ENCODE data around the gene SCN5A. TPM values are rescaled to one million over a fixed set of nuclear protein-coding genes. Genes with fewer than 3 reads are reported as not detected.

The SCN5A gene
- polyA plus RNA-seq, 1 donor from 2014 or later = not detected

DNA sequence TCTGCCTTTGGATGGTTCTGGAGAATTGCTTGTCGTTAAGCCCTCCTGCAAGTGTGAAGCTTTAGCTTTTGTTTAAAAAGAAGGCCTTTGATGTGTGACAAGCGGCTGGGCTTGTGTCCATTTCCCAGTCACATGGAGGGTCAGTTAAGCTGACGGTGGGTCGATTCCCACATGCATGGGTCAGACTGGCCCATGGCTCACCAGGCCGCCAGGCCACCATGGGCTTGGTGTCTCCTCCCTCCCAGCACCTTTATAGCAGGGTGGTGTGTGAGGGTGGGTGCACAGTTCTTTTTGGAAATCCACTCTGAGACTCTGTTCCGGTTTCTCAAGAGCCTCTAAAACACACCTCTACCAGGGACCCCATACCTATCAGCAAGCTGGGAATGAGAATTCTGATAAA, 67.2 kb downstream of the SCN5A start:
- no peak overlapping the region for H3K9ac ChIP-seq (ENCODE audit: low read length)
- H3K27me3 ChIP-seq (ENCODE audit: insufficient read depth, low read depth, low read length) = no peaks in the 10 kb centered on the region
- no peaks in the 10 kb centered on the region for H3K9me3 ChIP-seq (ENCODE audit: low read length)
- H3K27ac ChIP-seq (ENCODE audit: low read length) = no peak overlapping the region
- TF ChIP-seq RAD21 (conservative IDR thresholded peaks at IDR 0.05) (no peak), MXI1 (conservative IDR thresholded peaks at IDR 0.05; ENCODE audit: poor library complexity, severe bottlenecking) (no peak), EZH2 (IDR thresholded peaks at IDR 0.05; ENCODE audit: borderline replicate concordance, insufficient read depth, low read length, poor library complexity, severe bottlenecking) (no peak), SMC3 (conservative IDR thresholded peaks at IDR 0.05; ENCODE audit: poor library complexity) (no peak), TAF1 (IDR thresholded peaks at IDR 0.05; ENCODE audit: low read depth) (no peak), EP300 (conservative IDR thresholded peaks at IDR 0.05; ENCODE audit: poor library complexity, severe bottlenecking) (no peak), POLR2AphosphoS5 (IDR thresholded peaks at IDR 0.05) (no peak)
- TF ChIP-seq, protein P1, sequence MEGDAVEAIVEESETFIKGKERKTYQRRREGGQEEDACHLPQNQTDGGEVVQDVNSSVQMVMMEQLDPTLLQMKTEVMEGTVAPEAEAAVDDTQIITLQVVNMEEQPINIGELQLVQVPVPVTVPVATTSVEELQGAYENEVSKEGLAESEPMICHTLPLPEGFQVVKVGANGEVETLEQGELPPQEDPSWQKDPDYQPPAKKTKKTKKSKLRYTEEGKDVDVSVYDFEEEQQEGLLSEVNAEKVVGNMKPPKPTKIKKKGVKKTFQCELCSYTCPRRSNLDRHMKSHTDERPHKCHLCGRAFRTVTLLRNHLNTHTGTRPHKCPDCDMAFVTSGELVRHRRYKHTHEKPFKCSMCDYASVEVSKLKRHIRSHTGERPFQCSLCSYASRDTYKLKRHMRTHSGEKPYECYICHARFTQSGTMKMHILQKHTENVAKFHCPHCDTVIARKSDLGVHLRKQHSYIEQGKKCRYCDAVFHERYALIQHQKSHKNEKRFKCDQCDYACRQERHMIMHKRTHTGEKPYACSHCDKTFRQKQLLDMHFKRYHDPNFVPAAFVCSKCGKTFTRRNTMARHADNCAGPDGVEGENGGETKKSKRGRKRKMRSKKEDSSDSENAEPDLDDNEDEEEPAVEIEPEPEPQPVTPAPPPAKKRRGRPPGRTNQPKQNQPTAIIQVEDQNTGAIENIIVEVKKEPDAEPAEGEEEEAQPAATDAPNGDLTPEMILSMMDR (IDR thresholded peaks at IDR 0.05; ENCODE audit: poor library complexity, severe bottlenecking) = no peak
- TF ChIP-seq, protein P2, sequence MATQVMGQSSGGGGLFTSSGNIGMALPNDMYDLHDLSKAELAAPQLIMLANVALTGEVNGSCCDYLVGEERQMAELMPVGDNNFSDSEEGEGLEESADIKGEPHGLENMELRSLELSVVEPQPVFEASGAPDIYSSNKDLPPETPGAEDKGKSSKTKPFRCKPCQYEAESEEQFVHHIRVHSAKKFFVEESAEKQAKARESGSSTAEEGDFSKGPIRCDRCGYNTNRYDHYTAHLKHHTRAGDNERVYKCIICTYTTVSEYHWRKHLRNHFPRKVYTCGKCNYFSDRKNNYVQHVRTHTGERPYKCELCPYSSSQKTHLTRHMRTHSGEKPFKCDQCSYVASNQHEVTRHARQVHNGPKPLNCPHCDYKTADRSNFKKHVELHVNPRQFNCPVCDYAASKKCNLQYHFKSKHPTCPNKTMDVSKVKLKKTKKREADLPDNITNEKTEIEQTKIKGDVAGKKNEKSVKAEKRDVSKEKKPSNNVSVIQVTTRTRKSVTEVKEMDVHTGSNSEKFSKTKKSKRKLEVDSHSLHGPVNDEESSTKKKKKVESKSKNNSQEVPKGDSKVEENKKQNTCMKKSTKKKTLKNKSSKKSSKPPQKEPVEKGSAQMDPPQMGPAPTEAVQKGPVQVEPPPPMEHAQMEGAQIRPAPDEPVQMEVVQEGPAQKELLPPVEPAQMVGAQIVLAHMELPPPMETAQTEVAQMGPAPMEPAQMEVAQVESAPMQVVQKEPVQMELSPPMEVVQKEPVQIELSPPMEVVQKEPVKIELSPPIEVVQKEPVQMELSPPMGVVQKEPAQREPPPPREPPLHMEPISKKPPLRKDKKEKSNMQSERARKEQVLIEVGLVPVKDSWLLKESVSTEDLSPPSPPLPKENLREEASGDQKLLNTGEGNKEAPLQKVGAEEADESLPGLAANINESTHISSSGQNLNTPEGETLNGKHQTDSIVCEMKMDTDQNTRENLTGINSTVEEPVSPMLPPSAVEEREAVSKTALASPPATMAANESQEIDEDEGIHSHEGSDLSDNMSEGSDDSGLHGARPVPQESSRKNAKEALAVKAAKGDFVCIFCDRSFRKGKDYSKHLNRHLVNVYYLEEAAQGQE (IDR thresholded peaks at IDR 0.05; ENCODE audit: borderline replicate concordance) = no peak
- H3K79me2 ChIP-seq (replicated peaks; ENCODE audit: insufficient read depth, low read length) = no peaks in the 10 kb centered on the region
- H3F3A ChIP-seq (ENCODE audit: insufficient read depth, low read length, poor library complexity, severe bottlenecking) = no peaks in the 10 kb centered on the region
- no peak overlapping the region for H3K4me2 ChIP-seq (ENCODE audit: low read length)
- no peak overlapping the region for H2AFZ ChIP-seq (ENCODE audit: low read depth, low read length)
- no peaks in the 10 kb centered on the region for H3K9me2 ChIP-seq (ENCODE audit: insufficient read depth, low read length)
- no peaks in the 10 kb centered on the region for H3K36me3 ChIP-seq (ENCODE audit: insufficient read depth, low read length)
- no peaks in the 10 kb centered on the region for H4K20me1 ChIP-seq (ENCODE audit: insufficient read depth)
- no peak overlapping the region for H3K4me3 ChIP-seq (ENCODE audit: low read length)

DNA sequence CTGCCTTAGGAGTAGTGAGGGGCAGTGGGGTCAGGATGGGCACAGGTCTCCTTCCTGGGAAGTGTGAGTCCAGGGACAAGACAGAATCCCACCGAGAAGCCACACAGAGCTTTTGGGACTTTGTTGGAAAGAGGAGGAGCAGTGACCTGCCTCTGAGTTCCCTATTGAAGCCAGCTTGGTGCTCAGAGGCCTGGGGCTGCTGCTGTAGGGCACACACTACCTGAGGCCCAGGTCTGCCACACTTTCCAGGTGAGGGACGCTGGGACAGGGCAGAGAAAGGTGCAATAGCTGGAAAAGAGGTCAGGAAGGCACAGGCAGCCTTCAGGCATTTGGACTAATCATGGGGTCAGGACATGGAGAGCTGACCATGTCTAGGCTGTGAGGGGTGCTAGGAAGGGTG, 67.7 kb downstream of the SCN5A start:
- H3K27me3 ChIP-seq (ENCODE audit: insufficient read depth, low read depth, low read length) = no peaks in the 10 kb centered on the region
- no peak overlapping the region for H3K9ac ChIP-seq (ENCODE audit: low read length)
- no peak overlapping the region for H3K4me2 ChIP-seq (ENCODE audit: low read length)
- H3K79me2 ChIP-seq (replicated peaks; ENCODE audit: insufficient read depth, low read length) = no peaks in the 10 kb centered on the region
- H3K36me3 ChIP-seq (ENCODE audit: insufficient read depth, low read length) = no peaks in the 10 kb centered on the region
- no peaks in the 10 kb centered on the region for H3K9me2 ChIP-seq (ENCODE audit: insufficient read depth, low read length)
- no peaks in the 10 kb centered on the region for H4K20me1 ChIP-seq (ENCODE audit: insufficient read depth)
- no peaks in the 10 kb centered on the region for H3K9me3 ChIP-seq (ENCODE audit: low read length)
- H2AFZ ChIP-seq (ENCODE audit: low read depth, low read length) = no peak overlapping the region
- no peak overlapping the region for H3K27ac ChIP-seq (ENCODE audit: low read length)
- no peak overlapping the region for H3K4me3 ChIP-seq (ENCODE audit: low read length)
- TF ChIP-seq EZH2 (IDR thresholded peaks at IDR 0.05; ENCODE audit: borderline replicate concordance, insufficient read depth, low read length, poor library complexity, severe bottlenecking) (no peak), EP300 (conservative IDR thresholded peaks at IDR 0.05; ENCODE audit: poor library complexity, severe bottlenecking) (no peak)
- TF ChIP-seq, protein P2 (IDR thresholded peaks at IDR 0.05; ENCODE audit: borderline replicate concordance) = no peak
- no peaks in the 10 kb centered on the region for H3F3A ChIP-seq (ENCODE audit: insufficient read depth, low read length, poor library complexity, severe bottlenecking)

Measured in neural cell (in vitro differentiated cells).